AG04450 (cell line): ENCODE results near the gene C11orf42. TPM values are rescaled to one million over a fixed set of nuclear protein-coding genes. Genes with fewer than 3 reads are reported as not detected.

ENCODE experiments used
- CTCF ChIA-PET: fragments of 300-600, 350-600 bp; formaldehyde crosslinking; extraction: SDS; loops from one replicate; lab custom pipeline; 2022; ENCODE audit warnings: antibody characterized with exemption, inconsistent platforms; lab: Charles Lee
- POLR2A ChIA-PET: fragments of 350-600 bp; formaldehyde crosslinking; extraction: SDS; loops from one replicate; lab custom pipeline; 2021; ENCODE audit warnings: antibody characterized with exemption, inconsistent platforms; lab: Yijun Ruan, JAX
- DNase-seq: peaks from one replicate; pipeline ENCODE4 v3.0.0-alpha.2; 2011; ENCODE audit warnings: low read depth, low spot score
- H3K27ac ChIP-seq: one replicate; pipeline ENCODE4 v1.5.1; 2012; ENCODE audit warnings: low read depth, low read length, control low read depth
- H3K27me3 ChIP-seq: one replicate; pipeline ENCODE4 v1.6.0; 2012; ENCODE audit warnings: low read length; ENCODE audit not compliant: control insufficient read depth, insufficient read depth
- H3K4me3 ChIP-seq: 2 replicates; pipeline ENCODE4 v1.5.1; 2011; ENCODE audit warnings: mild to moderate bottlenecking, low read depth, low read length, control low read depth
- H3K9me3 ChIP-seq: 2 replicates; pipeline ENCODE4 v1.5.1; 2012; ENCODE audit warnings: low read length; ENCODE audit not compliant: control insufficient read depth, insufficient read depth
- CTCF ChIP-seq: IDR thresholded peaks from 2 replicates; pipeline ENCODE4 v1.5.1; 2011; ENCODE audit warnings: low read depth, low read length, control low read depth, inconsistent platforms
- polyA minus RNA-seq: library from RNA; depleted of rRNA, polyadenylated mRNA; stranded (reverse); fragments of >200 nt; gene quantifications from 2 replicates; pipeline ENCODE4 v1.2.3, GENCODE V29; 2011; rRNA and poly(A)+ RNA removed
- polyA plus RNA-seq: library from polyadenylated mRNA; depleted of rRNA; stranded (reverse); fragments of >200 nt; gene quantifications from 2 replicates; pipeline ENCODE4 v1.2.3, GENCODE V29; 2011; rRNA removed

The C11orf42 gene
- polyA plus RNA-seq (not detected in 2 replicates), polyA minus RNA-seq (not detected in 2 replicates)

DNA sequence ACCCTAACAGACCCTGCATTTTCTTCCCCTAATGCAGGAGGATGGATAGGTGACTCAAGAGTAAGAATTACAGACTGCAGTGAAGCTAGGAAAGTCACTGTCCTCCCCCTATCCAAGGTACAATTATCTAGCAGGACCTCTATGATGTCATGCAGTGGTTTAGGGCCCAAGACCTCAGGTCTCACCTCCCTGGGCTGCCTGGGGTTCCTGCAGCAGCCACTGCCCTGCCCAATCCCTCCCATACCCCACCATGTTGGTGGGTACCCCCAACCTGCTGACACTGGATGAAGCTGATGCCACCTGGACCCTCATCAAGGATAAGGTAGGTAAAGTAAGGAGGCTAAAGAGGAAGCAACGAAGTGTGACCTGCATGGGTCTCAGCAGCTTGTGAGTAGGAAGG is at the start of gene C11orf42:
Gene C11orf42, plus strand, starts transcription at position 192 of the 400 bp plus-strand sequence. Its CDS starts 59 bp downstream, at position 251.
- ChIA-PET CTCF (interaction anchor here (2.1 kb wide), 1 partner anchor 158 kb away, joined by 7 read pairs; no protein-coding TSS in a partner anchor), POLR2A (no interaction called here)
- no peaks in the 10 kb centered on the region for H3K9me3 ChIP-seq
- H3K4me3 ChIP-seq: no peak within 1 kb of the TSS
- no peaks in the 10 kb centered on the region for H3K27me3 ChIP-seq
- no peak within 1 kb of the TSS for H3K27ac ChIP-seq
- DNase-seq: no peak
- no peak for TF ChIP-seq CTCF

GRCh38 chr11:6156628-6157359 is 48.6 kb upstream of the C11orf42 start:
- Histone ChIP-seq H3K27me3 (no peaks in the 10 kb centered on the region), H3K9me3 (no peaks in the 10 kb centered on the region), H3K27ac (peak overlapping the region; percentile 11), H3K4me3 (no peak overlapping the region)
- DNase-seq: no peak
- no peak for TF ChIP-seq CTCF
- ChIA-PET POLR2A (no interaction called here), CTCF (no interaction called here)

DNA sequence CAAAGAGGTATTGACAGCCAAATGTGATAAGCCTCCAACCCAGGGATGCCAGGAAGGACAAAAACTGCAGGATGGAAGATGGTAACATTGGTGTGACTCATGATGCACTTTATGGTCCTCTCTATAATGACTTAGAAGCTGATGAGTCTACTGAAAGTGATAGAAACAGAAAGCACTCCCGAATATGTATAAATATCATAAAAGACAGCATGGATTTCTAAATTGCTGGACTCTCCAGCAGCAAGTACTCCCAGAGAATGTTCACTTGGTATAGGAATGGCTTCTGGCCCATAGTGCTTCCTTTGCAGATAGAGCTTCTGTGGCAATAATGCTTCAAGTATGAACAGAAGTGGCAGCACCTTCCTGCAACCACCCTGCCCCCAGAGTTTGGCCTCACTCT is 35.1 kb upstream of the C11orf42 start, which contains the start of gene OR52B2:
Gene OR52B2, minus strand, starts transcription at position 101 of the 400 bp plus-strand sequence. Its CDS starts 0 bp downstream, at position 101.
- Histone ChIP-seq H3K27ac (no peak within 1 kb of the TSS), H3K4me3 (no peak within 1 kb of the TSS), H3K9me3 (no peaks in the 10 kb centered on the region), H3K27me3 (no peaks in the 10 kb centered on the region)
- DNase-seq: no peak
- no peak for TF ChIP-seq CTCF
- POLR2A ChIA-PET: no interaction called here
- CTCF ChIA-PET: interaction anchor here (0.5 kb wide), 1 partner anchor 205 kb away, joined by 8 read pairs; no protein-coding TSS in a partner anchor

- no peak overlapping the region for H3K27ac ChIP-seq
- no peak for DNase-seq
- H3K4me3 ChIP-seq: no peak overlapping the region
- CTCF ChIA-PET: interaction anchor here (0.7 to 2.2 kb wide), 2 partner anchors 188 to 347 kb away, joined by 3 to 7 read pairs; no protein-coding TSS in a partner anchor
- TF ChIP-seq CTCF: no peak
- H3K27me3 ChIP-seq: no peaks in the 10 kb centered on the region
- POLR2A ChIA-PET: no interaction called here
- H3K9me3 ChIP-seq: no peaks in the 10 kb centered on the region
Measured at GRCh38 chr11:6175440-6175839, 29.9 kb upstream of the C11orf42 start.

- no peak for TF ChIP-seq CTCF
- CTCF ChIA-PET: no interaction called here
- H3K9me3 ChIP-seq: no peaks in the 10 kb centered on the region
- H3K27ac ChIP-seq: no peak overlapping the region
- no peak for DNase-seq
- peaks cover 2% of the 10 kb centered on the region for H3K27me3 ChIP-seq
- H3K4me3 ChIP-seq: no peak overlapping the region
- POLR2A ChIA-PET: no interaction called here
Measured at GRCh38 chr11:6191742-6192141, 13.6 kb upstream of the C11orf42 start.
